Measurements from ENCODE around the gene DAB2IP. TPM values are rescaled to one million over a fixed set of nuclear protein-coding genes. Genes with fewer than 3 reads are reported as not detected.

The DAB2IP gene
- total RNA-seq, 1 experiment from 2014 or later, result 46.7 TPM

- no peak overlapping the region for H3K4me2 ChIP-seq
- no TSS peak for BruUV-seq (replicated peaks)
- TF ChIP-seq EZH2 (IDR thresholded peaks at IDR 0.05; ENCODE audit: low read depth) (no peak), CTCF (conservative IDR thresholded peaks at IDR 0.05) (no peak)
- H3K9me3 ChIP-seq (ENCODE audit: insufficient read depth, low read depth), result no peaks in the 10 kb centered on the region
- ChIA-PET CTCF (no interaction called here), POLR2A (ENCODE audit: unreplicated experiment) (no interaction called here)
- no peak for DNase-seq
- no peaks in the 10 kb centered on the region for H3K36me3 ChIP-seq (ENCODE audit: low read depth)
- H3K79me2 ChIP-seq (ENCODE audit: low read depth), result no peaks in the 10 kb centered on the region
- no peaks in the 10 kb centered on the region for H3K9me2 ChIP-seq (ENCODE audit: insufficient read depth)
- no peaks in the 10 kb centered on the region for H3K27me3 ChIP-seq (ENCODE audit: insufficient read depth, low read depth)
- no peak overlapping the region for H3K27ac ChIP-seq
- no peaks in the 10 kb centered on the region for H3K4me1 ChIP-seq (replicated peaks; ENCODE audit: insufficient read depth)
- H3F3A ChIP-seq (ENCODE audit: insufficient read depth, low read depth), result no peaks in the 10 kb centered on the region
- H4K20me1 ChIP-seq (ENCODE audit: insufficient read depth), result no peaks in the 10 kb centered on the region
- H3K4me3 ChIP-seq, result no peak overlapping the region
- no peak overlapping the region for H2AFZ ChIP-seq
- intact Hi-C loops (cut with micrococcal nuclease; ENCODE audit: unreplicated experiment), result no loop called here
Measured at GRCh38 chr9:121824651-121825030, 173.2 kb downstream of the DAB2IP start.

GRCh38 chr9:121825031-121825691 lies 173.7 kb downstream of the DAB2IP start:
- no peak overlapping the region for H3K4me2 ChIP-seq
- no peaks in the 10 kb centered on the region for H4K20me1 ChIP-seq (ENCODE audit: insufficient read depth)
- H3K4me1 ChIP-seq (replicated peaks; ENCODE audit: insufficient read depth), result no peaks in the 10 kb centered on the region
- no peaks in the 10 kb centered on the region for H3K36me3 ChIP-seq (ENCODE audit: low read depth)
- H3K4me3 ChIP-seq, result no peak overlapping the region
- no peaks in the 10 kb centered on the region for H3K9me3 ChIP-seq (ENCODE audit: insufficient read depth, low read depth)
- intact Hi-C loops (cut with micrococcal nuclease; ENCODE audit: unreplicated experiment), result no loop called here
- H3K27me3 ChIP-seq (ENCODE audit: insufficient read depth, low read depth), result no peaks in the 10 kb centered on the region
- H3K27ac ChIP-seq, result no peak overlapping the region
- no peaks in the 10 kb centered on the region for H3F3A ChIP-seq (ENCODE audit: insufficient read depth, low read depth)
- H2AFZ ChIP-seq, result no peak overlapping the region
- H3K9me2 ChIP-seq (ENCODE audit: insufficient read depth), result no peaks in the 10 kb centered on the region
- no peaks in the 10 kb centered on the region for H3K79me2 ChIP-seq (ENCODE audit: low read depth)
- DNase-seq, result no peak
- CTCF ChIA-PET, result no interaction called here
- BruUV-seq (replicated peaks), result no TSS peak
- no peak for TF ChIP-seq CTCF (conservative IDR thresholded peaks at IDR 0.05)
- no peak for TF ChIP-seq EZH2 (IDR thresholded peaks at IDR 0.05; ENCODE audit: low read depth)
- POLR2A ChIA-PET (ENCODE audit: unreplicated experiment), result no interaction called here

GRCh38 chr9:121826711-121827110 lies 175.3 kb downstream of the DAB2IP start:
- POLR2A ChIA-PET (ENCODE audit: unreplicated experiment), result no interaction called here
- intact Hi-C loops (cut with micrococcal nuclease; ENCODE audit: unreplicated experiment), result no loop called here
- H3K9me2 ChIP-seq (ENCODE audit: insufficient read depth), result no peaks in the 10 kb centered on the region
- no peak for TF ChIP-seq CTCF (conservative IDR thresholded peaks at IDR 0.05)
- no peak for TF ChIP-seq EZH2 (IDR thresholded peaks at IDR 0.05; ENCODE audit: low read depth)
- no peaks in the 10 kb centered on the region for H3F3A ChIP-seq (ENCODE audit: insufficient read depth, low read depth)
- H3K4me3 ChIP-seq, result no peak overlapping the region
- DNase-seq, result no peak
- no peak overlapping the region for H3K27ac ChIP-seq
- H3K9me3 ChIP-seq (ENCODE audit: insufficient read depth, low read depth), result no peaks in the 10 kb centered on the region
- no peaks in the 10 kb centered on the region for H3K27me3 ChIP-seq (ENCODE audit: insufficient read depth, low read depth)
- CTCF ChIA-PET, result no interaction called here
- no peaks in the 10 kb centered on the region for H3K36me3 ChIP-seq (ENCODE audit: low read depth)
- H3K79me2 ChIP-seq (ENCODE audit: low read depth), result no peaks in the 10 kb centered on the region
- no peaks in the 10 kb centered on the region for H3K4me1 ChIP-seq (replicated peaks; ENCODE audit: insufficient read depth)
- BruUV-seq (replicated peaks), result no TSS peak
- H4K20me1 ChIP-seq (ENCODE audit: insufficient read depth), result no peaks in the 10 kb centered on the region
- H3K4me2 ChIP-seq, result no peak overlapping the region
- H2AFZ ChIP-seq, result no peak overlapping the region

Measured in PC-9 (cell line).